NCI-H524 treated with DMSO at 0.1 percent for 48 hours (cell line): ENCODE data around the gene CCDC92.
"Not testable (repeated sequence)": the region's sequence is repeated elsewhere in the genome, so short reads cannot be mapped to it uniquely, and the experiment has no call there.

ENCODE experiments used
- DNase-seq: peaks from one replicate; lab custom pipeline; 2025; lab: John Stamatoyannopoulos, UW

Gene CCDC92

DNA sequence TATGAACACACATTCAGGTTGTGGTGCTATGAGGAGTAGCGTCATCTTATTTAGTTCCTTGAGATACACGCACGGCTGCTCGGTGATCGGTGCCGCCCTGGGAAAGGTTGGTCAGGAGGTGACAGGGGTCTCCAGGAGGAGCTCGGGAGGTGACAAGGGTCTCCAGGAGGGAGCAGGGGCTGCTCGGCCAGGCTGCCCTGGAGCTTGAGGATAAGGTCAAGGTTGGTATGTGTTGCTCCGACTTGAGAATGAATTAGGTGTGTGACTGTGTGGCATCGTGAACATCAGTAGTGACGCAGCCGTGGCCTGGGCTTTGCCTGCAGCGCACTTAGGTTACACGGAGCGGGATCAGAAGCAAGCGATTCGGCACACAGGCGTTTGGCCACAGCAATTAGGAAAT lies 36.2 kb downstream of the CCDC92 start:
- no peak for DNase-seq

GRCh38 chr12:123935956-123936355 lies 36.7 kb downstream of the CCDC92 start:
- DNase-seq = no peak

DNA sequence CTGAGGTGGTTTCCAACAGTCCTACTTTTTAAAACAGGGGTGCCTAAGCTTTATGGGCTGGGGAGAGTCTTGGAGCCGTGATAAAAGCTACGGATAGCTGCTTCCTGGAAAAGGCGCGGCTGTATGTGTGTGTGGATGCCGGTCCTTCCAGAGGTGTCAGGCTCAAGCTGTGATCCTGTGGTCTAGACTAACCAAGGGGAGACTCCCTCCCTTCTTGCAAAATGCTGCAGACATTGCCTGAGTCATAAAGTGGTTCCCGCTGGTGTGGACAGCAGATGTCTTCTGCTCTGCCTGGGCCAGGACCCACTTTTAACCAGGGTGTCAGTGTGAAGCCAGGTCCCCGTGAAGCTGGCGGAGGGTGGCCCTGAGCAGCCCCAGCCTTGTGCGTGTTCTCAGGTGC lies 37.8 kb downstream of the CCDC92 start:
- no peak for DNase-seq

GRCh38 chr12:123934016-123934620 lies 38.5 kb downstream of the CCDC92 start:
- DNase-seq = no peak

GRCh38 chr12:123933214-123933613 lies 39.4 kb downstream of the CCDC92 start:
- DNase-seq = no peak

DNA sequence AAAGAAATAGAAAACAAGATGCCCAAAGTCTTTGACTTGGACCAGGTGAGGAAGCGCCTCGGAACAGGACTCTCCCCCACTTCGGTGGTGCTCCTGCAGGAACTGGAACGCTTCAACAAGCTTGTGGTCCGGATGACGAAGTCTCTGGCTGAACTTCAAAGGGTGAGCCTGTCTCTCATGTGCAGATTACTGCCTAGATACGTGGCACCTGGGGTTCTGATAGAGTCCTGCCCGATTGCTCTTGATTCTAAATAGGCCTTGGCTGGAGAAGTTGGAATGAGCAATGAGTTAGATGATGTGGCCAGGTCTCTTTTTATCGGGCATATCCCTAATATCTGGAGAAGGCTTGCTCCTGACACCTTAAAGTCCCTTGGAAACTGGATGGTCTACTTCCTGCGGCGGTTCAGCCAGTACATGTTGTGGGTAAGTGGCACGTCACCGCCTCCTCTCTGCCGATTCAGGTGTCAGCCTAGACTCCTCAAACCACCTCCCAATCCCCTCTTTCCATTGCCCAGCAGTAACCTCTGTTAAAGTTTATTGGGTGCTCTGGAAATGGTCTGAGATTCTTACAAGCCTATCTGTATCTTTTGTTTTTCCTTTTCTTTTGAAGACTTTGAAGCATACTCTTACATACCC lies 40.8 kb downstream of the CCDC92 start:
- no peak for DNase-seq

GRCh38 chr12:123929946-123930583 lies 42.6 kb downstream of the CCDC92 start:
- DNase-seq = no peak

GRCh38 chr12:123928897-123929296 lies 43.7 kb downstream of the CCDC92 start:
- no peak for DNase-seq

- no peak for DNase-seq
These were observed 44.3 kb downstream of the CCDC92 start for GRCh38 chr12:123928274-123928865.

DNA sequence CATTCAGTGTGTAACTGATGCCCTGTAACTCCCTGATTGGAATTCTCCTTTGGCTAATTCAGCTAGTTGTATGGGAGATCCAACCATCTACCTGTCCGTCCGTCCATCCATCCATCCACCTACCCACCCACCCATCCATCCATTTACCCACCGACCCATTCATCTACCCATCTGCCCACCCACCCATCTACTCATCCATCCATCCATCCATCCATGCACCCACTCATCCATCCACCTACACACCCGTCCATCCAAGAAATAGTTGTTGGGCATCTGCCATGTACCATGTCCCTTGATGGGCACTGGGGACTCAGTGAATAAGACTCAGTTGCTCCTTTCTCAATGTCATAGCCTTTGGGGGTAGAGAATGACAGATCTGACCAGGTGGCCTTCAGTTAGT lies 48.1 kb downstream of the CCDC92 start:
- no peak for DNase-seq

- DNase-seq = no peak
These were observed 48.7 kb downstream of the CCDC92 start for GRCh38 chr12:123923927-123924326.

DNA sequence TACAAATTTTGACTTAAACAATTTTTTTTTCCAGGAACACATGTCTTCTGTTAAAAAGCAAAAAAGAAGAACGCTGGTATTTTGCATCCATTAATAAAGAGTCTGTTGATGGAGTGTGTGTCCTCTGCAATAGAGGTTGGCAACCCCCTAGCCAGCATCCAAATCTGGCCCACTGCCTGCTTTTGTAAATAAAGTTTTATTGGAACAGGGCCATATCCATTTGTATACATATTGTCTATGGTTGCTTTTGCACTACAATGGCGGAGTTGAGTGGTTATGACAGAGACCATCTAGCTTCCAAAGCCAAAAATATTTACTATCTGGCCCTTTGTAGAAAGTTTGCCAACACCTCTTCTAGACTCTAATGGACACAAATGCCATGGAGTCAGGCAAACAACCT lies 49.6 kb downstream of the CCDC92 start:
- no peak for DNase-seq

DNA sequence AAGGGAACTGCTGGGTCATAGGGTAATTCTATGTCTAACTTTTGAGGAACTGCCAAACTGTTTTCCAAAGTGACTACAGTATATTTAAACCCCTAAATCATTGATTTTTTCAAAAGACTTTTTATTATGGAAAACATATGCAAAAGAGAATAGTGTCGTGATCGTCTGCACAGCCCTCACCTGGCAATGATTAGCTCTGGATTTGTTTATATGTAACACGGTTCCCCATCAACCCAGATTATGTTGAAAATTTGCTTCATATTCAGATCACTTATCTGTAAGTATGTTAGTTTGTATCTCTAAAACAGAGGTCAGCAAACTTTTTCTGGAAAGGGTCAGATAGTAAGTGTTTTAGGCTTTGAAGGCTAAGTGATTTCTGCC lies 52.7 kb downstream of the CCDC92 start:
- DNase-seq = no peak

- DNase-seq = no peak
These were observed 55.2 kb downstream of the CCDC92 start for GRCh38 chr12:123917337-123917850.

GRCh38 chr12:123916729-123917128 lies 55.9 kb downstream of the CCDC92 start:
- no peak for DNase-seq

GRCh38 chr12:123914726-123915333 lies 57.8 kb downstream of the CCDC92 start:
- no peak for DNase-seq

DNA sequence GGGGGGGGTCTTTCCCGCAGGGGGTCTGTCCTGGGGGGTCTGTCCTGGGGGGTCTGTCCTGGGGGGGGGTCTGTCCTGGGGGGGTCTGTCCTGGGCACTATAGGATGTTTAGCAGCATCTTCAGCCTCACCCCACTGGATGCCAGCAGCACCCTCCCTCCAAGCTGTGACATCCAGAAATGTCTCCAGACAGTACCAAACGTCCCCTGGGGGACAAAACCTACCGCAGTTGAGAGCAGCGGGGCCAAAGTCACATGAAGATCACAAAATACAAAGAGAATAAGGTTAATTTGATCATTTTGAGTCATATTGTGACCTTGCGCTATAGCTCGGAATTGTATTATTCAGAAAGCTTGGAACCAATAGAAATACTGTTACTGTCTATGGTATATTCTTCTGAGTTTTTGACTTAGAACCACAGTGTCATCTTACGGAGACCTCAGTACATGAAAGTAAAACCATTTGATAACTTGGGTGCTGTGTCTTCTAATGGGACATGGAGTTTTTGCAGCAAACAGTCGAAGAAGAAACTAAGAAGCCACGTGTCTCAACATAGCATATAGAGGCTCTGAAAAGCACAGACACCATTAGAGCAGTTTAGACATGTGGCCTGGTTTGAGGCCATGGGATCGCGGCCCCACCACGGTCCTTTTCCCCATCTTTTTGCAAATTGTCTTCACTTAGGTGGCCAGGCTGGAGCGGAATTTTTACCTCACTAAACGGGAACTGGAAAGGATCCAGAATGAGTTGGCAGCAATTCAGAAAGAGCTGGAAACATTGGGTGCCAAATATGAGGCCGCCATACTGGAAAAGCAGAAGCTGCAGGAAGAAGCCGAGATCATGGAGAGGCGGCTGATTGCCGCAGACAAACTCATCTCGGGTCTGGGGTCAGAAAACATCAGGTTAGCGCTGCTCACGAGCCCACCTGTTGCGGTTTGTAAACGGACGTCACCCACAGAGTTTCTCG lies 59.9 kb downstream of the CCDC92 start:
- no peak for DNase-seq

DNA sequence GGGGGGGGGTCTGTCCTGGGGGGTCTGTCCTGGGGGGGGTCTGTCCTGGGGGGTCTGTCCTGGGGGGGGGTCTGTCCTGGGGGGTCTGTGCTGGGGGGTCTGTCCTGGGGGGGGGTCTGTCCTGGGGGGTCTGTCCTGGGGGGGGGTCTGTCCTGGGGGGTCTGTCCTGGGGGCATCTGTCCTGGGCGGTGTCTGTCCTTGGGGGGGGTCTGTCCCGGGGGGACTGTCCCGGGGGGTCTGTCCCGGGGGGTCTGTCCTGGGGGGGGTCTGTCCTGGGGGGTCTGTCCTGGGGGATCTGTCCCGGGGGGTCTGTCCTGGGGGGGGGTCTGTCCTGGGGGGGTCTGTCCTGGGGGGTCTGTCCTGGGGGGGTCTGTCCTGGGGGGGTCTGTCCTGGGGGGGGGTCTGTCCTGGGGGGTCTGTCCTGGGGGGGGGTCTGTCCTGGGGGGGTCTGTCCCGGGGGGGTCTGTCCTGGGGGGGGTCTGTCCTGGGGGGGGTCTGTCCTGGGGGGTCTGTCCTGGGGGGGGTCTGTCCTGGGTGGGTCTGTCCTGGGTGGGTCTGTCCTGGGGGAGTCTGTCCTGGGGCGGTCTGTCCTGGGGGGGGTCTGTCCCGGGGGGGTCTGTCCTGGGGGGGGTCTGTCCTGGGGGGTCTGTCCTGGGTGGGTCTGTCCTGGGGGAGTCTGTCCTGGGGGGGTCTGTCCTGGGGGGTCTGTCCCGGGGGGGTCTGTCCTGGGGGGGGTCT lies 60.8 kb downstream of the CCDC92 start:
- not testable (repeated sequence) for DNase-seq

- DNase-seq = no peak
These were observed 61.9 kb downstream of the CCDC92 start for GRCh38 chr12:123910761-123911193.

DNA sequence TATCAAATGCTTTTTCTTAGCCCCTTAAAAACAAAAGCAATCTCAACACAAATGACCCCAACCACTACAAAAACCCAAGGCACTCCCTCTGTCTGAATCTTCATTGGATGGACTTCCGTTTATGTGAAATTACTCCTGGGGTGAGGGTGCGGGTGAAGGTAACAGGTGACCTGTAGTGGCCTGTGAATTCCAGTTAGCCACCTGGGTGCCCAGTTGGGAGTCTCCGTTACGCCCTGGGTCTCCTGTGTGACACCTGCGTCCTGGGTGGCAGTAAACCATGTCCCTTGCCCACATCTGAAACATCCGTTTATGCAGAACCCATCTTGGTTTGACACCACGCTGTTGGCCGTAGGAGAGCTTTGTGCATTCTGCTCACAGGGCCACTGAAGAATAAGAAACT lies 62.6 kb downstream of the CCDC92 start:
- no peak for DNase-seq
